ENCODE data around the gene TLDC2. TPM values are rescaled to one million over a fixed set of nuclear protein-coding genes. Genes with fewer than 3 reads are reported as not detected.
A peak's percentile ranks its signal among the peaks of the same experiment; 100 is the strongest.

TLDC2 gene
- polyA plus RNA-seq, 1 donor: 1.0 TPM

DNA sequence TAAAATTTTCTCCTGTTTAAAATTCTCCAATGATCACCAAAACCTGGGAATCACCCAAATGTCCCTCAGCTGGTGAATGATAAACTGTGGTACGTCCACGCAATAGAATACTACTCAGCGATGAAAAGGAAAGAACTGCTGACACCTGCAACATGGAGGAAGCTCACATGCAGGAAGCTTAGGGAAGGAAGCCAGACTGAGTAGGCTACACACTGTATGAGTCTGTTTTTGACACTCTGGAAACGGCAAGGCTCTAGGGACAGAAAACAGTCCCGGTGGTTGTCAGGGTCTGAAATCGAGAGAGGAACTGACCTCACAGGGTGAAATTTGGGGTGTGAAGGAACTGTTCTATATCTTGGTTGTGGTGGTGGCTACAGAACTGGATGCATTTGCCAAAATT is 25.2 kb upstream of the TLDC2 start:
- DNase-seq: no peak

DNA sequence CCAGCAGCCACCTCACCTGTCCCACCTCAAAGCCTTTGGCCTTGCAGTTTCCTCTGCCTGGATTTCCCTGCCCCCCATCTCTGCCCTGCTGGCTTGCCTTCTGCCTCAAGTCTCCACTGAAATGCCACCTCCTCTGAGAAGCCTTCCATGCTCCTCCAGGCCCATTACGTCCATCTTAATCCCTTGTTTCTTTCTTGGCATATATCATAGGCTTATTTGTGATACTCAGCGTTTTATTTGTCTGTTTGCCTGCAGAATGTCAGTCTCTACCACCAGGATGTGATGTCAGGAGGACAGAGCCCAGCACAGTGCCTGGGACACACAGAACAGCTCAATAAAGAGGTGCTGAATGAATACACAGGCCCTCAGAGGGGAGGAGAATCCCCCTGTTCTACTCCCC is 24.4 kb upstream of the TLDC2 start:
- DNase-seq: no peak

DNA sequence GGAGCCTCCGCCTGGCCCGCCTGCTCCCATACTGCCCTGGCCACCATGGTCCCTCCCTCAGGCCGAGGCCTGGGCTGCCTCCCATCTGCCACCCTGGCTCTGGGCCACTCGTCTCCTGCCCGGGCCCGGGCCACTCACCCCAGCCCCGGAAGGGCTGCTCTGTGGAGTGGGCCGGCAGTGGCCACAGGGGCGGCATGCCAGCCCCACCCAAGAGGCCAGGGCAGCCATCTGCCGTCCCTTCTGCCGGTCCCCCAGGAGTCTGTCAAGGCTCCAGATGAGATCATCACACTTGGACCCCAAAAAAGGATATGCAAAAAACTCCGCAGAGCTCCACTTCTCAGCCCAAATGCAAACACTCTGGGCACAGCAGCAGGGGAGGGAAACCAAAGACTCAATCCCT is 23.8 kb upstream of the TLDC2 start:
- DNase-seq: no peak

DNA sequence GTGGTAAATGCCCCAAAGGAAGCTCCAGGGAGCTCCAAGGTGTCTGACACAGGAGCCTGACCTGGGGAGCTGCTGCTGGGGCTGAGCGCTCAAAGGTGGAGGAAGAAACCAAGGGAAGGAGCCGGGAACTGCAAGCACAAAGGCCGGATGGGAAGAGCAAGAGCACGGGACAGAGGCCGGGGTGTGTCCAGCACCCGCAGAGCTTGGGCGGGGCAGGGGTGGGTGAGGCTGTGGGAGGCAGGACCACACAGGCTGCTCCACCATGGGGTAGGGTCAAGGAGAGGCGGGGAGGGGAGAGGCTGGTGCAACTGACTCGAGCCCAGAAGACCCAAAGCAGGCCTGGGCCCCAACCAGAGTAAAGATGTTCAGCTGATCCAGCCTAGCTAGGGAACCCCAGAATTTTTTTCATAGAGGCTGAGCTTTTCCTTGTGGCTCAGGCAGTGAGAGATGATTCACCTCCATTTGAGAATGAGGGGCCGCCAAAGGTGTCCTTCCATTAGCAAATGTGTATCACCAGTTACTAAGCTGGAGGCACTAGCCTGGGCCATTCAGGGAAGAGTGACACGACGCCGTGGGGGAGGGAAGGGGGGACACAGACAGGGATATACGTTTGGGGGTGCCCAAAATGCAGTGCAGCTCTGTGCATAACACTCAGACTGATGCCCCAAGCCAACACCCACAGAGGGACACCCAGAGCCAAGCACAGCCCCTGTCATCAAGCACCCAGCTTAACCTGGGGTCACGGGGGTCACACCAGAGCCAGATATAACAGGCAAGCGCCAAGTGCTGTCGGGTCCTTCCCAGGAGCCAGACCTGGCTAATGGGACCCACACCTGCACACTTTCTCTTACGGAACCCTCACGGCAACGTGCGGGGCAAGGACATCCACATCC is 21.3 kb upstream of the TLDC2 start:
- DNase-seq: no peak

DNA sequence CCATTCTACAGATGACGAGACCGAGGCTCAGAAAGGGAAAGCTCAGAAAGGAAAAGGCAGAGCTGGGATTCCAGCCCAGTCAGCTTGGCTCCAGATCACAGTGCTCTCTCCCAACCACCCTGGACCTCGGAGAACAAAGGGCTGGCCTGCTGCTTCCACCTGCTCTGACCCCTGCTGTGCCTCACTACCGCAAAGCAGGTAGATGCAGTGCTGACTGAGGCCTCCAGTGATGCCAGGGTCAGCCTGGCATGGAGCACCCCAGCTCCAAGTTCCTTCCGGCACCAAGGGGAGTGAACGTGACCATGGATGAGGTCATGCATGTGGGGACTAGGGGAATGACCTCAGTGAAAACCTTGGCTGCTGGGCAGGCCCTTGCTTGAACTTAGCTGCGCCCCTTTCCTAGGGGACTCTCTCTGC is 20.7 kb upstream of the TLDC2 start:
- DNase-seq: no peak

DNA sequence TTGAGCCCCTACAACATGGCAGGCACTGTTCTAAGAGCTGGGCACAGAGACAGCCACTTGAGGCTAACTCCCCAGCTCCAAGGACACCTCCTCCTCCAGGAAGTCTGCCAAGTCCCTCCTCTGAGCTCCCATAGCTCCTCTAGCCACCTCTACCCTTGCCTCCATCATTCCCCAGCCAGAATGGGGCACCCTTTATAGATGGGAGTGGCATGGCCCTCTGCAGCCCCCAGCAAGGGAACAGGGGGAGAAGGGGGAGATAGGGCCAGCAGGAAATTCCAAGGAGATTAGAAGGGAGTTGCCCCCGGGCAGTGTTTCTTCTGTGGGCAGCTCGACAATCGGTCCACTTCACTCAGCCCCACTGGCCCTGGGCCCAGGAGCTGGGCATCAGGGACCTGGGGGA is 19.7 kb upstream of the TLDC2 start:
- DNase-seq: no peak

DNA sequence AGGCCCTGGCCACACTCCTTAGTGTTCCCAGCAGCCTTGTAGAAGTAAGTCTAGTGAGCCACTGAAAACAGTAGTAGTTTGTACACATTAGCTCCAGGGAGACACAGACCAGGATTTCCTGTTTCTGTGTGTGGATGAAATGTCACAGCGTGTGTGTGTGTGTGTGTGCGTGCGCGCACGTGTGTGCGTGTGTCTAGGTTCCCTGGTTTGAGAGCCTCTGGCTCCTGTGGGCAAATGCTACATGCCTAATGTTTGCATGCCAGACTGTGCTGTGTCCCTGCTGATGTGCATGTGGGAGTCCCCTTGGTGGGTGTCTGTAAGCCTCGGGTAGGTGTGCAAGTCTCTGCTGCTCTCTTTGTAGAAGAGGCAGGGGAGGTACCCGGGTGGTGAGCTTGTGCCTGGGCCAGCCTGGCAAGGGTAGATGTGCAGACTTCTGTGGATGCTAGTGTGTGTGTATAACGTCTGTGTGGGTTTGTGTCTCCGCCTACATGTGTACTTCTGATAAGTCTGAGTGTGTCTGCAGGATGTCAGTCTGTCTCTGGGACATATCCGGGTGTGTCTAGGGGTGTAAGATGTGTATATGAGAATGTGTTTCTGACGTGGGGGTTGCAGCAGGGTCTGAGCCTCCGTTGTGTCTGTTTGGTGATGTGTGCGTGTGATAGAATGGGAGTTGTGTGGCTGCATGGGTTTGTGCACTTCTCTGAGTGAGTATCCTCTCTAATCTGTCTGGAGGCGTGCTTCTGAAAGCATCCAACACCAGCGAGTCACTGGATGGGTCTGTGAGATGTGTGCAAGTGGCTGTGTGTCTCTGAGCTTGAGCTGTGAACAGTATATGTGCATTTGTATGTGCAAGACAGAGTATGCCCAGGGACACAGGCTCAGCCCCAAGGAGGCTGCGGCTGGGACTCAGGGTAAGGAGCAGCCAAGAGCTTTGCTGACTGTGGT is 19.0 kb upstream of the TLDC2 start:
- no peak for DNase-seq

DNA sequence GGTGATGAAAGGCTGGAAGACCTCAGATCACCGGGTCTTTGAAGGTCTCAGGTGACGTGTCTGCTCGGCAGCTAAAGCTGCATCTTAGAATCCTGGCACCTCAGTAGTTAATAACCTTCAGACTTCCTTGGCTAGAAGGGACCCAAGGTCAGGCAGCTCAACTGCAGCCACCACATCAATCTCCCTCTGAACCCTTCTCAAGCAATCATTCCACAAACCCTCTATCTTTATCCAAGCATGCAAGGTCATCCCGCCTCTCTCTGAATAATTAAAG is 16.7 kb upstream of the TLDC2 start:
- DNase-seq: no peak

DNA sequence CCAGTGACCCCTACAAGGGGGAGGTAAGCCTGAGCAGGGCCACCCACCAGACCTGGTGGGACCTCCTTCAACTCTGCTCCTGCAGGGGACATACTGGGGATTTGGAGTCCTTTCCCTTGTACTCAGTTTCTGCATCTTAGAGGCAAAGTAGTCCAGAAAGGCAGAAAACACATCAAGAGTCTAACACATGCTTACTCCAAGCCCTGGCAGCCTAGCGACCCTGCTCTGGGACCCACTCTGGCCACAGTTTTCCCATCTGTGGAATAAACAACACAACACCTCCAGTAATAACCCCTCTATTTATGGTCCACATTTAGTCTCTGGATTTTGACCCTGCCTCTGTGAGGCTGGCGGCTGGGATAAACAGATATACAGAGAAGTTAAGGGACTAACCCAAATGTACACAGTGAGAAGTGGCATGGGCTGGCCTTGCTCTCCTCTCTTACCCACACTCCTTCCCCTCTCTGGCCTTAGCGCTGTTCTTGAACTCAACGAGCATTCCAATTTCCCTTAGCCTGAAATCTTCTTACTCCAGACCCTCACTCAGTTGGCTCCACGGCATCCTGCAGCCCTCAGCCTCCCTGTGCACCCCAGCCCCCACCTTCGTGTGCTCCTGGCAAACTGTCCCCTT is 16.1 kb upstream of the TLDC2 start:
- DNase-seq: no peak

DNA sequence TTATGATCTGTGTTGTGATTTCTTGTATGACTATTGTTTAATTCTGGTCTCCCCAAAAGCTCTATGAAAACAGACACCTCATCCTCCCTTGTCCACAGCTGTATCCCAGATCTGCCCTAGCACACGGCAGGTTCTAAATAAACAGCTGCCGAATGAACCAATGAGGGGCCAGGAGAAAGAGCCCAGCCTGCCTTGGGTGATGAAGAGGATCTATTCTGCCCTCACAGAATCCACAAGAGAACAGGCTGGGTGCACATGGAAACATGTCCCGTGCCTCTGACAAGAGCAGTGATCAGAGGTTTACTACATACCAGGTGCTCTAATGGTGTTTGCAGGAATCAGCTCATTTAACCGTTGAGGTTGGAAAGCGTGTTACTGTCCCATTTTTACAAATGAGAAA is 15.6 kb upstream of the TLDC2 start:
- DNase-seq: no peak

DNA sequence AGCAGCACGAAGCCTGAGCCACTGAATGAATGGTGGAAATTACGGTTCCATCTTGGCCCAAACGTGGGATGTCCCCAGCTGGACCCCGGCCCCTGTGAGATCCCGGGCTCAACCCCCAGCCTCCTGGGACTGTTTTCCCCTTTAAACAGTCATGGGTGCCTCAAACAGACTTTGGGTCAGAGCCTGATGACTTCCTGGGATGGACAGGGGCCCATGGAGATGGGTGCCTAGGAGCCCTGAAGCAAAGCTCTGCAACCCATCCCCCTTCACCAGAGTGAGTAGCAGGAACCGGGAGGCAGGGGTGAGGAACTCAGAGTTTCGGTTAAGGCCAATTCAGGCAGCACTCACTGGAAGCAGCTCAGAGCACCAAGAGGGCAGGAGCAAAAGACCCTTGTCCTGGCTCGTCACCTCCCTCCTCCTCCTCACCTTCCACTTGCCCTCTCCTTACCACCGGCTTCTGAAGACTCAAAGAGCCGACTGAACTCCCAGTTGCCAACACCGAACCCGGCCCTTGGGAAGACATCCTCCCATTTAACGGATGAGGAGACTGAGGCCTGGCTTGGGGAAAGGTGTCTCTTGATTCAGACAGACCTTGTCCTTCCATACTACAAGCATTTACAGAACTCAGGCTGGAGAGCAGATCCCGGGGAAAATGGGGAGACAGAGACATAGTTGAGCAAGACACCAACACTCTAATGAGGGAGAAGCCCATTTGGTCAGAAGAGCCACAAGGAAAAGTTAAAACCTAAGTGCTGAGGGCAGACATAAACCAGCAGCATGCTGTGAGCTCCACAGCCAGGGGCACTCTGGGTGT is 14.9 kb upstream of the TLDC2 start:
- DNase-seq: no peak

DNA sequence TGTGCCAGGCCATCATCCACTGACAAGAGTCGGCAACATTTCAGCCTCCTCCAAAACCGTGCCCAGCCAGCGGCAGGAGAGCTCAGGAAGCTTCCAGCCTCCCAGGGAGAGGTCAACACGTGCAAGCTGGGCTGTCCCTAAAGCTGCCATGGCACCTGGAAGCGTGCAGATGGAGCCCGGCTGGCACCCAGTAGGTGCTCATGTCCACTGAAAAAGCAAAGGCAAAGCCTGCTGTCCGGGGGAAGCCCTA is 14.4 kb upstream of the TLDC2 start:
- no peak for DNase-seq

DNA sequence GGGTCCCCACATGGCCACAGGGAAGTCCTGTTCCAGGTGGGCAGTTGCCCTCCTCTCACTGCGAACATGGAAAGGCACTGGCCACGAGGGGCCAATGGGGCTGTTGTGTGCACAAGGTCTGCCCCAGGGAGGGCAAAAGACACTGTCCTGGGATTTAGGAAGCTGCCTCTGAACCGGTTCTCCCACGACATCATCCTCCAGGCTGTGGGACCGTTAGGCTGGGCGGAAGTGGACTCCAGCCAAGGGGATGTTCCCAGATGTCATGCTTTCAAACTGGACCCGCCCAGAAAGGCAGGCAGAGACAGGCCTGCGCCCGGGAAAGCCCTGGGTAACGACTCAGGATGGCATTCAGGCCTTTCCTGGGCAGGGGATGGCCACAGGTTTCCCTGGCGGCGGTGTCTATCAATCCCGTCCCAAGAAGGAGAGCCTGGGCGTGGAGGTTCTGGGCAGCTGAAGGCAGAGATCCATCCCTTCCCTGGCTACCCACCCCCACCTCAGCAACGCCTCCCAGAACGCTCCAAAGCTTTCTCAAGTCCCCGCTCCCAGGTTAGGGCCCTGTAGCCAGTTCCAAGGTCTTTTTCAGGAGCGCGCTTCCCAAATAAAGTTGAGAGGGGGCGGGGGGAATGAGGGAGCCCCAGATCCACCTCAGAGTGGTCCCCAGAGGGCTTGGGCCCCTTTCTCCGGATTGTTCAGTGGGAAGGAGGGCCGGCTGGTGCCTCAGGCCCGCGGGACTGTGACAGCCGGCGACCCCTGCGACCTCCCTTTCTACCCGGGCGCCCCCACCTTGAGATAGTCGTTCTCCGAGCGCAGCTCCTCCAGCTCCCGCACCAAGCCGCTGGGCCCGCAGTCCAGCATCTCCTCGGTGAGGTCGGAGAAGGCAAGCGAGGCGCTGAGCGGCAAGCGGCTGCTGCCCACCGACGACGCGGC is 13.8 kb upstream of the TLDC2 start:
- peak; percentile 92 for DNase-seq

DNA sequence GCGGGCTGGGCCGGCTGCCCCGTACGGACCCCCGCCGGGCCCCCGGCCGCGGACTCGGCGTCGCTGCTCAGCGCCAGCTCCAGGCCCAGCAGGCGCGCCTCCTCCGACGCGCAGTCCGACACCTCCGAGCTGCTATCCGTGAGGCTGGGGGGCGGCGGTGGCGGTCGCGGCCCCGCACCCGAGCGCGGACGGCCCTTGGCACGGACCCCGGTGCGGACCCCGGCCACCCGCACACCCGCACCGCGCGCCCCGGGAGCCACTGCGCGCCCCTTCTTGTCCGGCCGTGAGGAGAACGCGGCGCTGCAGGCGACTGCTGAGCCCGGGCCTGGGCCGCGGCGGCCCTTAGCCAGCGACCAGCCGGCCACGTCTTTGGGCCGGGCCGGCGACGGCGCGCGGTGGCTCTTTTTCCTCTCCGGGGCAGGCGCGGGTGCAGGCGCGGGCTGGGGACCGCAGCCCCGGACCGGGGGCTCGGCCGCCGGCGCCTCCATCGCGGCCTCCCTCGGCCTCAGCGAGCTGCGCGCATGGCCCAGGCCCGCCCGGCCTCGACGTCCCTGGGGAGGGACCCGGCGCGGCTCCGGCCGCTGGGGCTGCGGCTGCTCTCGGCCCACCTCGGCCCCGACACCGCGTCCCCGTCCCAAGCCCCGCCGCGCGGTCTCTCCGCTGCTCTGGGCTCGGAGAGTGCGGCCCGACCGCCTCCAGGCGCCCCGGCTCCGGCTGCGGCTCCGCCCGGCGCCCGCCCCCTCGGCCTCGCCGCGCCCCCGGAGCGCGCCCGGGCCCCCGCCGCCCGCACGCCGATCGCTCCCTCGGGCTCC is 12.9 kb upstream of the TLDC2 start:
- DNase-seq: no peak

DNA sequence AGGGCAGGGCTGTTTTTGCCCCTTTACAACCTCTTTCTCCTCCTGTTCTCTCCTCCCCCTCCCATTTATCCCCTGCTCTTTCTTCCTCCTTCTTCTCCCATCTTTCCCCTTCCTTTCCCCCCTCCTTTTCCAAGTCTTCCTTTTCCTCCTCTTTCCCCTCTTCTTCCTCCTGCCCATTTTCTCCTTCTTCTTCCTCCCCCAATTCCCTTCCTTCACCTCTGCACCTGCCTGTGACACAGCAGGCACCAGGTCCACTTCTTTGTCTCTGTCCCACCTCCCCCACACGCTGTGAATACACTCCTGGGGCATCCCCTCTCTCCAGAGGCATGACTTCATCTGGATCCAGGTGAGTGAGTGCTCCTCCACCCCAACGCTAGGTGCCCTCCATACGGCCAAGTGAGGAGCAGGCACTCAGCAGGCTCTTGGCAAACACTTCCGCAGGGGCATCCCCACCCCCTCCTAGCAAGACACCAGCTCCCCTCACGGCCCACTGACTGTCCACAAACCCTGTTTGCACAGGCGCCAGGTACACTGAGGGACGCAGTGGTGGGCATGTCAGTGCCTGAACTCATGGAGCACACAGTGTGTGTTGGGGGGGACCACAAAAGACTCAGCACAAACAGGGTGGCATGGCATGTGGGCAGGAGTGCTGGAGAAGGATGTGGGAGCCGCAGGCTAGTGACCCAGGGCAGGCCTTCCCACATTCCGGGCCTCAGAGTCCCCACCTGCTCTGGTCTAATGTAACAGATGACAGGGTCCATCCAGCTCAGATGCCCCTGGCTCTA is 10.7 kb upstream of the TLDC2 start:
- no peak for DNase-seq

DNA sequence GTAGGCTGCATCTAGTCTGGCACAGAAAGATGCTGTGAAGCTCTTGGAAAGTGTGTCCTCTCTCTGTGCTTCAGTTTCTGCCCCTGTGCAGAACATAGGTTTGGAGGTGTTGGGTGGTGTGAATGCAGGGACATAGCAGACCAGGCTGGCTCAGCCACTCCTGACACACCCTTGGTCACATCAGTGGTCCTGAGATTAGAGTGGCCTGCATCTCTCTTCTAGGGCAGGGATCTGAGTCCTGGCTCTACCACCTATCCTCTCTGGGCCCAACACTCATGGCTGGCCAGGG is 10.1 kb upstream of the TLDC2 start:
- no peak for DNase-seq

DNA sequence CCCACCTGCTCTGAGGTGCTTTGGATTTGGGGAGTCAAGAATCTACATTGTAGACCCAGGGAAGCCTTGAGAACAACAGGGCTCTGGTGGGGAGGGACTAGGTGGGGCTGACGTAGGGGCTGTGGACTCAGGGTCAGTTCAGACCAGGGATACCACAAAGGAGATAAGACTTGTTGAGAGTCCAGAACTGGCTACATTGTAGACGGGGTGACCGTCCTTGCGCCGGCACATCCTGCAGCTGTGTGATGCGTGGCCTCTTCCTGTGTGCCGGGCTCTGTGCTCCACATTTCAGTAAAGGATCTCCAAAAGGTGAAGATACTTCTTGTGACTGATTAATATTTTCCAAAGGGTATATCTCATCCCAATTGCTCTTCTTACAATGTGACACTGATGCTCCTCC is 9.8 kb upstream of the TLDC2 start:
- no peak for DNase-seq

DNA sequence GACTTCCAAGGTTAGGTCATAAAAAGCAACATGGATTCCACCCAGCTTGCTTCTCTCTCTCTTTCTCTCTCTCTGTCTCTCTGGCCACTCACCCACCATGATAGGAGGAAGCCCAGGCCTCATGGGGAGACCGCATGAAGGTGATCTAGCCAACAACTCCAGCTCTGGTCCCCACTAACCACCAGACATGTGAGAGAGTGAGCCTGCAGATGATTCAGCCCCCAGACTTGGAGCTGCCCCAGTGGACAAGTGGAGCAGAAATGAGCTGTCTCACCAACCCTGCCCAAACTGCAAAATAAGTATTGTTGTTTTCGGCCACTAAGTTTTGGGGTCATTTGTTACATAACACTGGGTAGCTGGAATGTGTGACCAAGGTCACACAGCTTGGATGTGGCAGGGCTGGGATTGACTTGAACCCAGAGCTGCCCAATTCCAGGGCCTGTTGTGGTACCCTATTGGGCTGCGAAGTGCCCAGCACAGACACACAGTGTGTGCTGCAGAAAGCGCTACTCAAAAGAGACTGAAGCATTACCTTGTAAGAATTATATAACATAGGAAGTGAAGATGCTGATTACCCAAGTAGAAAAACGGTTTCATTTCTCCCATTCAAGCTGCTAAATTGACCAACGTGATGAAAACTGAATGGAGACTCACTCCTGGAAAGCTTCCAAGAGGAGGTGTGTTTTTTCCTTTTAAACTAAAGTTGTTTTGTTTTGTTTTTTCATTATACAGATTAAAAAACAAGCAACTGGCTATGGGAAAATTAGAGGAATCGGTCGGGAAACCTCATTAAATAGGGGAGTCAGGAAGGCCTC is 9.1 kb upstream of the TLDC2 start:
- DNase-seq: no peak
